Endodermal cell (in vitro differentiated cells): ENCODE results near the gene GBGT1. TPM values are rescaled to one million over a fixed set of nuclear protein-coding genes. Genes with fewer than 3 reads are reported as not detected.

Experiments used
- DNase-seq: peaks from one replicate; pipeline ENCODE4 v3.0.0-alpha.2; 2017
- H3K27ac ChIP-seq: 2 replicates; pipeline ENCODE4 v1.5.1; 2013; ENCODE audit warnings: mild to moderate bottlenecking, low read depth, low read length, moderate library complexity
- H3K27me3 ChIP-seq: 2 replicates; pipeline ENCODE4 v1.6.1; 2013; ENCODE audit warnings: mild to moderate bottlenecking, low read length, moderate library complexity; ENCODE audit not compliant: insufficient read depth, control insufficient read depth, poor library complexity, severe bottlenecking
- H3K36me3 ChIP-seq: 2 replicates; pipeline ENCODE4 v1.7.0; 2013; ENCODE audit warnings: mild to moderate bottlenecking, low read length, moderate library complexity; ENCODE audit not compliant: control insufficient read depth, insufficient read depth
- H3K4me1 ChIP-seq: one replicate; pipeline ENCODE4 v1.7.0; 2013; ENCODE audit warnings: low read length; ENCODE audit not compliant: control insufficient read depth, insufficient read depth
- H3K4me3 ChIP-seq: 2 replicates; pipeline ENCODE4 v1.5.1; 2013; ENCODE audit warnings: mild to moderate bottlenecking, low read length, moderate library complexity
- H3K9ac ChIP-seq: 2 replicates; pipeline ENCODE4 v1.6.1; 2013; ENCODE audit warnings: mild to moderate bottlenecking, low read length, moderate library complexity; ENCODE audit not compliant: poor library complexity, severe bottlenecking; ENCODE audit errors: extremely low read depth
- H3K9me3 ChIP-seq: 2 replicates; pipeline ENCODE4 v1.6.1; 2013; ENCODE audit warnings: mild to moderate bottlenecking, low read length, moderate library complexity; ENCODE audit not compliant: control insufficient read depth
- H3K27ac Mint-ChIP-seq: 2 replicates; pipeline ENCODE4 v1.8.0; 2020; ENCODE audit warnings: mixed read lengths
- H3K27me3 Mint-ChIP-seq: 2 replicates; pipeline ENCODE4 v1.8.0; 2021; ENCODE audit warnings: mild to moderate bottlenecking, mixed read lengths; ENCODE audit not compliant: insufficient read depth
- H3K36me3 Mint-ChIP-seq: 2 replicates; pipeline ENCODE4 v1.8.0; 2020; ENCODE audit warnings: low read depth, mixed read lengths
- H3K4me1 Mint-ChIP-seq: 2 replicates; pipeline ENCODE4 v1.8.0; 2020; ENCODE audit warnings: mixed read lengths
- H3K4me3 Mint-ChIP-seq: 2 replicates; pipeline ENCODE4 v1.8.0; 2020; ENCODE audit warnings: mild to moderate bottlenecking, moderate library complexity, mixed read lengths
- H3K9me3 Mint-ChIP-seq: 2 replicates; pipeline ENCODE4 v1.8.0; 2020; ENCODE audit warnings: mild to moderate bottlenecking, mixed read lengths
- WGBS, 2 experiments: methylation state at CpG; one replicate each; pipeline versions ENCODE4 v1.1.5 to v1.1.7; 2013; ENCODE audit warnings: missing lambda C conversion rate in 2 of 2, mixed read lengths in 1 of 2; ENCODE audit not compliant: insufficient coverage in 1 of 2, insufficient read length in 1 of 2; 5-methylcytosine and 5-hydroxymethylcytosine counted together
- total RNA-seq, 2 donors: library from RNA; stranded (reverse); fragmentation: NEBNext Ultra II Directional in 1 of 2; extraction: Animal tissue kit (Norgen Biotek cat#: 25700) in 1 of 2; gene quantifications; 2 replicates in 1 of 2; 3 replicates in 1 of 2; pipeline ENCODE4 v1.2.1, GENCODE V29; 2021
- TF ChIP-seq, protein P1 (sequence below): fragments of 200-600 bp; sonication (generic); conservative IDR thresholded peaks from 2 replicates; pipeline ENCODE4 v1.5.0; 2021; ENCODE audit warnings: antibody characterized with exemption, mild to moderate bottlenecking

GBGT1 gene
- total RNA-seq, 2 donors from 2014 or later = 28.2 to 29.1 TPM

DNA sequence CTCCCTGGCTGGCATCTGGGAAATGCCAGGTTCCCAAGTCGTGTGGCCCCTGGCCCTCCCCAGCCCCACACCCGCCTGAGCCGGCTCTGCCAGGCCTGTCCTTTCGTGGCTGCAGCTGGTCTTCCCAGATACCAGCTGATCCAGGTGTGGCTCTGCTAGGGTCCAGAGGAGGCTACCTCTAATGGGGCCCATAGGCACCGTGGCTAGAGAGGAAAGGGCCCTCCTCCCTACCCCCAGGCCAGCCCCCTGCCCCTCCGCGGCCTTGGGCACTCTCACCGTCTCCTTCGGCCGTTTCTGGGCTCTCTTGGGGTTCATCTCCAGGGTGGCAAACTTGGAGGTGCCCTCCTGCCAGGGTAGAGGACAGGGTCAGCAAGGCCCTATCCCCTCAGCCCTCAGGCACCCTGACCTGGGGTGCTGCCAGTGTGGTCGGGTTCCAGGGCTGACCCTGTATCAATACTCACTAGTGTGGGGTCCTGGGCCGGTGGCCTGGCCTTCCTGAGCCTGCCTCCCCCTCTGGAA lies 59.7 kb downstream of the GBGT1 start:
- H3K9ac ChIP-seq = no peak overlapping the region
- H3K27ac ChIP-seq = no peak overlapping the region
- WGBS, 2 experiments = 87 to 90% methylated on average over 6 to 12 of the region's 12 CpGs
- peaks cover 46% of the 10 kb centered on the region for H3K36me3 ChIP-seq
- H3K27me3 ChIP-seq = no peaks in the 10 kb centered on the region
- TF ChIP-seq, protein P1, sequence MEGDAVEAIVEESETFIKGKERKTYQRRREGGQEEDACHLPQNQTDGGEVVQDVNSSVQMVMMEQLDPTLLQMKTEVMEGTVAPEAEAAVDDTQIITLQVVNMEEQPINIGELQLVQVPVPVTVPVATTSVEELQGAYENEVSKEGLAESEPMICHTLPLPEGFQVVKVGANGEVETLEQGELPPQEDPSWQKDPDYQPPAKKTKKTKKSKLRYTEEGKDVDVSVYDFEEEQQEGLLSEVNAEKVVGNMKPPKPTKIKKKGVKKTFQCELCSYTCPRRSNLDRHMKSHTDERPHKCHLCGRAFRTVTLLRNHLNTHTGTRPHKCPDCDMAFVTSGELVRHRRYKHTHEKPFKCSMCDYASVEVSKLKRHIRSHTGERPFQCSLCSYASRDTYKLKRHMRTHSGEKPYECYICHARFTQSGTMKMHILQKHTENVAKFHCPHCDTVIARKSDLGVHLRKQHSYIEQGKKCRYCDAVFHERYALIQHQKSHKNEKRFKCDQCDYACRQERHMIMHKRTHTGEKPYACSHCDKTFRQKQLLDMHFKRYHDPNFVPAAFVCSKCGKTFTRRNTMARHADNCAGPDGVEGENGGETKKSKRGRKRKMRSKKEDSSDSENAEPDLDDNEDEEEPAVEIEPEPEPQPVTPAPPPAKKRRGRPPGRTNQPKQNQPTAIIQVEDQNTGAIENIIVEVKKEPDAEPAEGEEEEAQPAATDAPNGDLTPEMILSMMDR = no peak
- H3K36me3 Mint-ChIP-seq = peaks cover 51% of the 10 kb centered on the region
- H3K27ac Mint-ChIP-seq = no peak overlapping the region
- H3K4me3 Mint-ChIP-seq = no peak overlapping the region
- H3K27me3 Mint-ChIP-seq = no peaks in the 10 kb centered on the region
- no peaks in the 10 kb centered on the region for H3K4me1 ChIP-seq
- no peak for DNase-seq
- H3K4me1 Mint-ChIP-seq = no peaks in the 10 kb centered on the region
- no peaks in the 10 kb centered on the region for H3K9me3 ChIP-seq
- no peak overlapping the region for H3K4me3 ChIP-seq
- H3K9me3 Mint-ChIP-seq = no peaks in the 10 kb centered on the region

GRCh38 chr9:133103183-133103986 lies 60.3 kb downstream of the GBGT1 start:
- Mint-ChIP-seq H3K36me3 (peaks cover 57% of the 10 kb centered on the region), H3K9me3 (no peaks in the 10 kb centered on the region), H3K4me1 (no peaks in the 10 kb centered on the region), H3K27ac (no peak overlapping the region), H3K4me3 (no peak overlapping the region), H3K27me3 (no peaks in the 10 kb centered on the region)
- H3K4me3 ChIP-seq = no peak overlapping the region
- no peaks in the 10 kb centered on the region for H3K27me3 ChIP-seq
- 70 to 77% methylated on average over 4 to 14 of the region's 14 CpGs for WGBS, 2 experiments
- TF ChIP-seq, protein P1 = peak; percentile 94
- H3K27ac ChIP-seq = no peak overlapping the region
- no peaks in the 10 kb centered on the region for H3K9me3 ChIP-seq
- peak; percentile 86 for DNase-seq
- no peak overlapping the region for H3K9ac ChIP-seq
- H3K4me1 ChIP-seq = no peaks in the 10 kb centered on the region
- peaks cover 50% of the 10 kb centered on the region for H3K36me3 ChIP-seq

Other genes starting within 250 kb of the GBGT1 start
- 10 to 100 TPM; 67.8 to 72.9 TPM for gene TSC1, start 219.3 kb downstream of the GBGT1 start, total RNA-seq
- gene GFI1B, start 185.2 kb downstream of the GBGT1 start, total RNA-seq = under 1 TPM in 1 of 2 donors, not detected in 1; 0.44 TPM
- 10 to 100 TPM; 89.7 to 94.6 TPM for gene GTF3C5, start 132.9 kb downstream of the GBGT1 start, total RNA-seq
- gene CEL, start 101.9 kb downstream of the GBGT1 start, total RNA-seq = 1 to 10 TPM; 1.7 to 3.3 TPM
- 10 to 100 TPM; 28.0 to 30.7 TPM for gene RALGDS, start 42.7 kb downstream of the GBGT1 start, total RNA-seq
- not detected for gene OBP2B, start 45.3 kb upstream of the GBGT1 start, total RNA-seq
- 1 to 10 TPM in 1 of 2 donors, under 1 TPM in 1; 0.35 to 1.2 TPM for gene ABO, start 111.3 kb upstream of the GBGT1 start, total RNA-seq
- gene SURF6, start 172.3 kb upstream of the GBGT1 start, total RNA-seq = 10 to 100 TPM; 22.9 to 27.5 TPM
- 10 to 100 TPM; 54.6 to 57.3 TPM for gene MED22, start 184.2 kb upstream of the GBGT1 start, total RNA-seq
- 1,000 to 10,000 TPM; 2,418 to 2,634 TPM for gene RPL7A, start 184.3 kb upstream of the GBGT1 start, total RNA-seq
- 10 to 100 TPM; 45.1 to 54.4 TPM for gene SURF1, start 192.6 kb upstream of the GBGT1 start, total RNA-seq
- gene SURF2, start 192.6 kb upstream of the GBGT1 start, total RNA-seq = 10 to 100 TPM; 18.0 to 25.9 TPM
- 100 to 1,000 TPM; 178 to 187 TPM for gene SURF4, start 212.1 kb upstream of the GBGT1 start, total RNA-seq
- under 1 TPM in 1 of 2 donors, not detected in 1; 0.95 TPM for gene STKLD1, start 212.5 kb upstream of the GBGT1 start, total RNA-seq